Measurements from ENCODE around the gene AGMO.

- TF ChIP-seq CTCF (IDR thresholded peaks at IDR 0.05 in 2 of 3, conservative IDR thresholded peaks at IDR 0.05 in 1 of 3; ENCODE audit: control insufficient read depth in 2 of 3, extremely low read depth in 1 of 3, insufficient read depth in 1 of 3, low read depth in 3 of 3, low read length in 3 of 3) (no peak), MXI1 (IDR thresholded peaks at IDR 0.05; ENCODE audit: low read depth, low read length) (no peak), POLR2AphosphoS2 (IDR thresholded peaks at IDR 0.05; ENCODE audit: low read depth, low read length) (no peak), EZH2 (IDR thresholded peaks at IDR 0.05; ENCODE audit: borderline replicate concordance, control insufficient read depth, low read depth, low read length) (no peak)
Observed at GRCh38 chr7:15446722-15447121, 115.1 kb downstream of the AGMO start.

All from GM12878 (cell line).